Measurements from ENCODE around the gene TMBIM4. TPM values are rescaled to one million over a fixed set of nuclear protein-coding genes. Genes with fewer than 3 reads are reported as not detected.

Gene TMBIM4
- total RNA-seq, 4 donors from 2014 or later = 92.2 to 156 (median 115) TPM

DNA sequence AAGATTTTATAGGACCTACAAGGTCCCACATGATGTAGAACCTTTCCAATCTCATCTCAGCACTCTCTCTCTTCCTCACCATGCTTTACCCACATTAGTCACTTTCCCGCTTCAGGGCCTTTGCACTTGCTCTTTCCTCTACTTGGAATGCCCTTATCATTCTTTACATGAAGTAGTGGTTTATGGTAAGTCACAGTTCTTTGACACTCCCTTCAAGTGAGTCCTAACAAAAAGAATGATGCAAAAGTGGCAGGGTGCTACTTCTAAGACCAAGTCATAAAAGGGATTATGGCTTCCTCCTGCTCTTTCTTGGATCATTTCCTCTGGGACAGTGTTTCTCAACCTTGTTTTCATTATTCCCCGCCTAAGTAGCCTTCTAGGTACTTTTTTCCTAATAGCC, 13.1 kb downstream of the TMBIM4 start:
- no peak overlapping the region for H3K27ac ChIP-seq (replicated peaks in 1 of 4)
- DNase-seq (ENCODE audit: extremely low spot score) = no peak
- H3K4me3 ChIP-seq = no peak overlapping the region
- intact Hi-C loops (cut with DNase I) = loop anchor here (10.0 kb wide), 1 partner anchor 138 kb away; no protein-coding TSS in a partner anchor
- no peaks in the 10 kb centered on the region for H3K9me3 ChIP-seq
- H3K36me3 ChIP-seq = peaks cover 0 to 25% (median 18%) of the 10 kb centered on the region in 4 donors
- no peak for TF ChIP-seq POLR2AphosphoS5 (IDR thresholded peaks at IDR 0.05)
- H3K4me1 ChIP-seq = peaks cover under 1 to 26% (median 19%) of the 10 kb centered on the region in 4 donors
- WGBS = 98% methylated on average over 2 of the region's 2 CpGs
- no peaks in the 10 kb centered on the region for H3K27me3 ChIP-seq

DNA sequence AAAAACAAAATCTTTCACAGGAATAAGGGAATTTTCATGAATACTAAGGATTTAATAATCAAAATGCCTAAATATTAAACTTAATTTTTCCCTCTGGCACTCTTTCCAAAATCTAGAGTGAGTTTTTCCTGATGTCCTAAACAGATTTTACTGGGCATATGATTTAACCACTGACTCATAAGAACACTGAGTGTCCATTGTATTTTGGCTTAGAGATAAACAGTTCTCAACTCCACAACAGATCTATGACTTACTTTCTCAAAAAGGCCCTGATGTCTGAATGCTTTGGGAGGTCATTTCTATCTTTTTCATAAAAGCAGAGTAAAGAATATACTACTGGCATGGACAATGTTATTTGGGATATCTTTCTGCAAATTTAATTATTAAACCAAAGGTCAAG, 15.0 kb downstream of the TMBIM4 start:
- Histone ChIP-seq H3K9me3 (no peaks in the 10 kb centered on the region), H3K27ac (replicated peaks in 1 of 4) (peak overlapping the region in 3 of 4 donors; percentile 15 to 40 (median 28)), H3K4me1 (peaks cover 0 to 26% (median 18%) of the 10 kb centered on the region in 4 donors), H3K27me3 (no peaks in the 10 kb centered on the region), H3K36me3 (peaks cover 0 to 28% (median 17%) of the 10 kb centered on the region in 4 donors), H3K4me3 (no peak overlapping the region)
- intact Hi-C loops (cut with DNase I) = loop anchor here (10.0 kb wide), 1 partner anchor 140 kb away; no protein-coding TSS in a partner anchor
- TF ChIP-seq EP300 (IDR thresholded peaks at IDR 0.05) (no peak), POLR2AphosphoS5 (IDR thresholded peaks at IDR 0.05) (no peak), POLR2A (IDR thresholded peaks at IDR 0.05; ENCODE audit: low read depth) (no peak)
- TF ChIP-seq, protein P1, sequence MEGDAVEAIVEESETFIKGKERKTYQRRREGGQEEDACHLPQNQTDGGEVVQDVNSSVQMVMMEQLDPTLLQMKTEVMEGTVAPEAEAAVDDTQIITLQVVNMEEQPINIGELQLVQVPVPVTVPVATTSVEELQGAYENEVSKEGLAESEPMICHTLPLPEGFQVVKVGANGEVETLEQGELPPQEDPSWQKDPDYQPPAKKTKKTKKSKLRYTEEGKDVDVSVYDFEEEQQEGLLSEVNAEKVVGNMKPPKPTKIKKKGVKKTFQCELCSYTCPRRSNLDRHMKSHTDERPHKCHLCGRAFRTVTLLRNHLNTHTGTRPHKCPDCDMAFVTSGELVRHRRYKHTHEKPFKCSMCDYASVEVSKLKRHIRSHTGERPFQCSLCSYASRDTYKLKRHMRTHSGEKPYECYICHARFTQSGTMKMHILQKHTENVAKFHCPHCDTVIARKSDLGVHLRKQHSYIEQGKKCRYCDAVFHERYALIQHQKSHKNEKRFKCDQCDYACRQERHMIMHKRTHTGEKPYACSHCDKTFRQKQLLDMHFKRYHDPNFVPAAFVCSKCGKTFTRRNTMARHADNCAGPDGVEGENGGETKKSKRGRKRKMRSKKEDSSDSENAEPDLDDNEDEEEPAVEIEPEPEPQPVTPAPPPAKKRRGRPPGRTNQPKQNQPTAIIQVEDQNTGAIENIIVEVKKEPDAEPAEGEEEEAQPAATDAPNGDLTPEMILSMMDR (IDR thresholded peaks at IDR 0.05) = no peak
- DNase-seq (ENCODE audit: extremely low spot score) = no peak

DNA sequence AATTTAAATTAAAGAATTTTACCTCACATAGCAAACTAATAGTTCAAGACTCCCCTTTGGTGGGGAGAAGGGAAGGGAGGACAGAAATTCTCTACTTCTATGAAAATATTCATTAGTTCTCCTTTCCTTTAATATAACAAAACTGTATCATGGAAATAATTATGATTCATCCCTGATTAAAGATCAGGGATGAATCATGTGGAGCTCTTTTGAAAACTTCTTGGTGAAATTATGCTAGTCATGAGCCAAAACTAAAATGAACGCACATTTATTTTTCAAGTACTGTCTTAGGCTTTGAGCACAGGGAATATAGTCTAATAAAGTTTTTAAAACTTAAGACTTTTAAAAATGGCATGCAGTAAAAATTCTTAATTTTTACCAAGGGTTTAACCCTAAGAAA, 17.1 kb downstream of the TMBIM4 start:
- intact Hi-C loops (cut with DNase I) = loop anchor here (10.0 kb wide), 1 partner anchor 142 kb away; no protein-coding TSS in a partner anchor
- DNase-seq (ENCODE audit: extremely low spot score) = no peak
- H3K36me3 ChIP-seq = peaks cover 0 to 37% (median 14%) of the 10 kb centered on the region in 4 donors
- H3K9me3 ChIP-seq = no peaks in the 10 kb centered on the region
- TF ChIP-seq POLR2A (IDR thresholded peaks at IDR 0.05; ENCODE audit: low read depth) (no peak), POLR2AphosphoS5 (IDR thresholded peaks at IDR 0.05) (no peak), EP300 (IDR thresholded peaks at IDR 0.05) (no peak)
- TF ChIP-seq, protein P1 (IDR thresholded peaks at IDR 0.05) = no peak
- 36% methylated on average over 1 of the region's 1 CpG for WGBS
- no peak overlapping the region for H3K27ac ChIP-seq (replicated peaks in 1 of 4)
- no peak overlapping the region for H3K4me3 ChIP-seq
- H3K27me3 ChIP-seq = no peaks in the 10 kb centered on the region
- peaks cover 0 to 26% (median 18%) of the 10 kb centered on the region in 4 donors for H3K4me1 ChIP-seq

DNA sequence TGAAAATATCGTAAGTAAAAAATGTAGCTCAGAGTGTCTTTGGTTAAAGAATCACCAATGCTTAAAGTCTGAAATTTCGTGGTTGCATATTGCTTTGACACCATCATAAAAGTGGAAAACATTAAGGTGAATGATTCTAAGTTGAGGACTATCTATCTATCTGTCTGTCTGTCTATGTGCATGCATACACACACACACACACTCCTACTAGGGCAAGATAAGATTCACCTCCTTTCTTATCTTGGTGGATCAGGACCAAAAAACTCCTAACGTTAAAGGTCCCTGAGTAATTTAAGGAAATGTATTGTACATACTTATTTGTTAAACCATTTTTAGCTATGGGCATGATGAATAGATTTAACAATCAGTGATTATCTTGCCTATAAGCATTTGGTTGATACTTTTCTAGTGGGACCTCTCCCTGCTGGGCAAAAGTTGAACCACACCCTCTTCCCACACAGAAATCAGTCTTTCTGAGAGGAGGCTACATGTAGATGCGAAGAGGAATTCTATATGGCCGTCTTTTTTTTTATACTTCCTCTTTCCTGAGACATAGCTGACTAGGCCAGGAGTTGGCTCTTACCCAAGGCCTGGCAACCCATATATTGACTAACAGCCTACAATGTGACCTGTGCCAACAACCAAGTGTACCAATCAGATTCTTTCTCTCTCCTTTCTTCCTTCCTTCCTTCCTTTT, 19.9 kb downstream of the TMBIM4 start:
- Histone ChIP-seq H3K4me3 (no peak overlapping the region), H3K27ac (replicated peaks in 1 of 4) (no peak overlapping the region), H3K9me3 (no peaks in the 10 kb centered on the region), H3K4me1 (peaks cover 3 to 26% (median 15%) of the 10 kb centered on the region in 4 donors), H3K27me3 (no peaks in the 10 kb centered on the region), H3K36me3 (peaks cover 0 to 62% (median 17%) of the 10 kb centered on the region in 4 donors)
- intact Hi-C loops (cut with DNase I) = loop anchor here (10.0 kb wide), 2 partner anchors 85 to 145 kb away; no protein-coding TSS in a partner anchor
- TF ChIP-seq, protein P1 (IDR thresholded peaks at IDR 0.05) = peak in 1 of 3 experiments; percentile 24
- TF ChIP-seq POLR2AphosphoS5 (IDR thresholded peaks at IDR 0.05) (no peak), POLR2A (IDR thresholded peaks at IDR 0.05; ENCODE audit: low read depth) (no peak), EP300 (IDR thresholded peaks at IDR 0.05) (no peak)
- WGBS = 84% methylated on average over 5 of the region's 5 CpGs
- DNase-seq (ENCODE audit: extremely low spot score) = no peak
